B cell (primary cell): ENCODE data around the gene MAFB. TPM values are rescaled to one million over a fixed set of nuclear protein-coding genes. Genes with fewer than 3 reads are reported as not detected.

Experiments used
- ATAC-seq: fragments of 200-7000 bp; cut with Tn5 transposase; one replicate; pipeline ENCODE4 v1.10.0; 2021; ENCODE audit warnings: low read depth, mild to moderate bottlenecking, moderate number of reproducible peaks, moderate library complexity
- CTCF ChIA-PET: fragments of 350-600 bp; sonication (Branson Sonifier 250); formaldehyde crosslinking; loops from one replicate; lab custom pipeline; 2021; ENCODE audit warnings: antibody characterized with exemption, inconsistent platforms; lab: Charles Lee
- POLR2A ChIA-PET: fragments of 350-600 bp; sonication (Branson Sonifier 250); formaldehyde crosslinking; loops from one replicate; lab custom pipeline; 2021; ENCODE audit warnings: antibody characterized with exemption; lab: Charles Lee
- DNase-seq: peaks from one replicate; pipeline ENCODE4 v3.0.0; 2013
- H2AFZ ChIP-seq: 2 replicates; pipeline ENCODE4 v1.6.1; 2012; ENCODE audit warnings: mild to moderate bottlenecking, low read depth, low read length; ENCODE audit not compliant: insufficient read depth, poor library complexity, severe bottlenecking
- H3K27ac ChIP-seq, 2 donors: 1 replicate in 1 of 2; 2 replicates in 1 of 2; pipeline ENCODE4 v1.5.1; 2012 to 2013; ENCODE audit warnings: low read length in 2 of 2, mild to moderate bottlenecking in 2 of 2, moderate library complexity in 1 of 2
- H3K27me3 ChIP-seq, 4 experiments: fragments of 200-600 bp in 1 of 4; sonication (generic) in 1 of 4; replicated peaks in 1 of 4; 1 replicate in 2 of 4; 2 replicates in 2 of 4; pipeline versions ENCODE4 v1.6.1 to v1.7.0; 2013 to 2016; ENCODE audit warnings: low read length in 3 of 4, mild to moderate bottlenecking in 2 of 4, mixed read lengths in 1 of 4, moderate library complexity in 1 of 4; ENCODE audit not compliant: insufficient read depth in 4 of 4, control insufficient read depth in 3 of 4; ENCODE audit errors: control extremely low read depth in 1 of 4
- H3K36me3 ChIP-seq, 2 experiments: replicated peaks in 1 of 2; 1 replicate in 1 of 2; 2 replicates in 1 of 2; pipeline versions ENCODE4 v1.6.1 to v1.7.1; 2013; ENCODE audit warnings: low read length in 1 of 2; ENCODE audit not compliant: insufficient read depth in 2 of 2, control insufficient read depth in 1 of 2; ENCODE audit errors: control extremely low read depth in 1 of 2, extremely low read depth in 1 of 2
- H3K4me1 ChIP-seq, 2 donors: fragments of 200-600 bp in 1 of 2; sonication (generic) in 1 of 2; 1 replicate in 1 of 2; 2 replicates in 1 of 2; pipeline versions ENCODE4 v1.5.1 to v1.6.1; 2013 to 2017; ENCODE audit warnings: low read length in 2 of 2; ENCODE audit not compliant: control insufficient read depth in 2 of 2, insufficient read depth in 2 of 2
- H3K4me2 ChIP-seq: replicated peaks from 2 replicates; pipeline ENCODE3; 2012; ENCODE audit warnings: mild to moderate bottlenecking, low read depth, low read length; ENCODE audit not compliant: poor library complexity, severe bottlenecking
- H3K4me3 ChIP-seq, 5 experiments: fragments of 200-600 bp in 1 of 5; sonication (generic) in 1 of 5; 1 replicate in 3 of 5; 2 replicates in 2 of 5; pipeline versions ENCODE4 v1.5.1 to v1.7.0; 2011 to 2016; ENCODE audit warnings: low read length in 4 of 5, mild to moderate bottlenecking in 4 of 5, low read depth in 2 of 5, control low read depth in 1 of 5, moderate library complexity in 1 of 5; ENCODE audit not compliant: insufficient read depth in 1 of 5; ENCODE audit errors: control extremely low read depth in 1 of 5, extremely low read depth in 1 of 5
- H3K79me2 ChIP-seq: fragments of 200-600 bp; sonication (generic); one replicate; pipeline ENCODE4 v1.6.0; 2016; ENCODE audit warnings: low read length; ENCODE audit not compliant: control insufficient read depth, insufficient read depth
- H3K9ac ChIP-seq: fragments of 200-600 bp; sonication (generic); 2 replicates; pipeline ENCODE4 v1.6.1; 2017; ENCODE audit warnings: mild to moderate bottlenecking, low read length, moderate library complexity
- H3K9me3 ChIP-seq, 3 donors: one replicate each; pipeline versions ENCODE4 v1.6.1 to v1.7.1; 2013; ENCODE audit warnings: low read length in 2 of 3; ENCODE audit not compliant: control insufficient read depth in 2 of 3, insufficient read depth in 1 of 3; ENCODE audit errors: control extremely low read depth in 1 of 3
- H4K20me1 ChIP-seq: 2 replicates; pipeline ENCODE4 v1.6.0; 2012; ENCODE audit warnings: mild to moderate bottlenecking, low read length; ENCODE audit not compliant: insufficient read depth, control insufficient read depth, poor library complexity, severe bottlenecking
- H3K27ac Mint-ChIP-seq: one replicate; pipeline ENCODE4 v1.8.0; 2021; ENCODE audit warnings: mixed read lengths
- H3K27me3 Mint-ChIP-seq: one replicate; pipeline ENCODE4 v1.8.0; 2021; ENCODE audit warnings: mixed read lengths
- H3K4me1 Mint-ChIP-seq: one replicate; pipeline ENCODE4 v1.8.0; 2021; ENCODE audit warnings: mixed read lengths
- H3K4me3 Mint-ChIP-seq: one replicate; pipeline ENCODE4 v1.8.0; 2021; ENCODE audit warnings: mixed read lengths
- H3K9me3 Mint-ChIP-seq: one replicate; pipeline ENCODE4 v1.8.0; 2022; ENCODE audit warnings: mixed read lengths; ENCODE audit not compliant: insufficient read depth
- CTCF ChIP-seq: fragments of 200-600 bp; IDR thresholded peaks from one replicate; pipeline ENCODE4 v1.8.0; 2022; ENCODE audit warnings: antibody characterized with exemption, mild to moderate bottlenecking
- EZH2 ChIP-seq: IDR thresholded peaks from 2 replicates; pipeline ENCODE4 v1.6.1; 2012; ENCODE audit warnings: borderline replicate concordance, low read depth, mild to moderate bottlenecking, moderate library complexity, low read length; ENCODE audit not compliant: insufficient read depth, poor library complexity, severe bottlenecking
- WGBS: methylation state at CpG from one replicate; pipeline ENCODE4 v1.1.5; 2013; ENCODE audit warnings: missing lambda C conversion rate; ENCODE audit not compliant: insufficient coverage; 5-methylcytosine and 5-hydroxymethylcytosine counted together
- intact Hi-C: fragments of 100-400 bp; cut with micrococcal nuclease; formaldehyde crosslinking; loops from one replicate; pipeline ENCODE4 v1.10.0; 2022
- polyA plus RNA-seq: library from polyadenylated mRNA; depleted of rRNA; stranded (reverse); fragments of >200 nt; gene quantifications from 2 replicates; pipeline ENCODE4 v1.2.3, GENCODE V29; 2012
- total RNA-seq, 2 donors: library from RNA; stranded (reverse); fragments of 120-200 nt in 1 of 2; gene quantifications; 1 replicate in 1 of 2; 2 replicates in 1 of 2; pipeline versions ENCODE4 v1.2.3 to v1.2.4, GENCODE V29; 2013 to 2022

The MAFB gene
- total and polyA plus RNA-seq, 2 donors (not counting 1 experiment from before 2014, with no cell fraction given): 1.6 to 1.8 TPM

GRCh38 chr20:40682104-40682981 is 6.7 kb downstream of the MAFB start:
- POLR2A ChIA-PET: no interaction called here
- intact Hi-C loops: no loop called here
- CTCF ChIA-PET: no interaction called here
- DNase-seq (no peak), ATAC-seq (no peak)
- Histone ChIP-seq H3K4me1 (peaks cover under 1 to 2% of the 10 kb centered on the region in 2 donors), H3K27ac (no peak overlapping the region), H3K9ac (no peak overlapping the region), H3K4me2 (no peak overlapping the region), H3K4me3 (no peak overlapping the region), H3K9me3 (peaks cover 0 to 3% (median 0%) of the 10 kb centered on the region in 3 donors), H3K27me3 (peaks cover 0 to 63% (median 30%) of the 10 kb centered on the region in 4 experiments), H2AFZ (no peak overlapping the region), H3K79me2 (no peaks in the 10 kb centered on the region), H3K36me3 (no peaks in the 10 kb centered on the region), H4K20me1 (no peaks in the 10 kb centered on the region)
- Mint-ChIP-seq H3K4me3 (no peak overlapping the region), H3K27me3 (peaks cover 72% of the 10 kb centered on the region), H3K9me3 (no peaks in the 10 kb centered on the region), H3K27ac (no peak overlapping the region), H3K4me1 (peaks cover 2% of the 10 kb centered on the region)
- TF ChIP-seq EZH2: no peak
- TF ChIP-seq CTCF: no peak
- 19% methylated on average over 28 of the region's 30 CpGs for WGBS

- Histone ChIP-seq H3K27ac (no peak overlapping the region), H3K27me3 (peaks cover 0 to 60% (median 29%) of the 10 kb centered on the region in 4 experiments), H3K9me3 (peaks cover 0 to 3% (median 0%) of the 10 kb centered on the region in 3 donors), H3K9ac (no peak overlapping the region), H3K79me2 (no peaks in the 10 kb centered on the region), H3K36me3 (no peaks in the 10 kb centered on the region), H4K20me1 (no peaks in the 10 kb centered on the region), H3K4me3 (no peak overlapping the region), H3K4me2 (no peak overlapping the region), H3K4me1 (no peaks in the 10 kb centered on the region), H2AFZ (no peak overlapping the region)
- H3K4me3 Mint-ChIP-seq: no peak overlapping the region
- TF ChIP-seq CTCF (no peak), EZH2 (no peak)
- peaks cover 2% of the 10 kb centered on the region for H3K4me1 Mint-ChIP-seq
- intact Hi-C loops: no loop called here
- ChIA-PET CTCF (no interaction called here), POLR2A (no interaction called here)
- no peak for ATAC-seq
- H3K9me3 Mint-ChIP-seq: no peaks in the 10 kb centered on the region
- H3K27me3 Mint-ChIP-seq: peaks cover 72% of the 10 kb centered on the region
- H3K27ac Mint-ChIP-seq: no peak overlapping the region
- DNase-seq: no peak
- WGBS: 76% methylated on average over 13 of the region's 13 CpGs
These were observed 7.4 kb downstream of the MAFB start for GRCh38 chr20:40681684-40682083.
